HCT116 (cell line): ENCODE results near the gene MRPL1. TPM values are rescaled to one million over a fixed set of nuclear protein-coding genes. Genes with fewer than 3 reads are reported as not detected.

Source experiments
- ATAC-seq: fragments of 200-7000 bp; cut with Tn5 transposase; 2 replicates; pipeline ENCODE4 v1.9.1; 2020; ENCODE audit warnings: mild to moderate bottlenecking, moderate library complexity
- Bru-seq: library from RNA; stranded (reverse); fragments of 400-500 nt; gene quantifications from one replicate; lab custom pipeline; 2021; lab: Mats Ljungman, UMichigan
- BruChase-seq, 2 experiments: library from RNA; stranded (reverse); fragments of 400-500 nt; gene quantifications; one replicate each; lab custom pipeline; 2021; lab: Mats Ljungman, UMichigan
- BruUV-seq: library from RNA; stranded (reverse); fragments of 400-500 nt; replicated peaks from 2 replicates; lab custom pipeline; 2021; lab: Mats Ljungman, UMichigan
- CTCF ChIA-PET: fragments of 300-600 bp; sonication (Branson Sonifier 250); formaldehyde crosslinking; loops from one replicate; lab custom pipeline; 2021; ENCODE audit warnings: antibody characterized with exemption; lab: Charles Lee
- POLR2A ChIA-PET: fragments of 300-600, 350-600 bp; sonication (Branson Sonifier 250); formaldehyde crosslinking; loops from one replicate; lab custom pipeline; 2021; ENCODE audit warnings: antibody characterized with exemption; lab: Charles Lee
- RAD21 ChIA-PET, 2 experiments: fragments of 300-600 bp; sonication (Branson Sonifier 250); formaldehyde crosslinking; loops; one replicate each; lab custom pipeline; 2023; ENCODE audit warnings: low total read pairs in 2 of 2; ENCODE audit not compliant: uncharacterized antibody in 2 of 2, unreplicated experiment in 2 of 2, low non-redundant PET in 1 of 2; lab: Charles Lee
- DNase-seq: peaks from one replicate; pipeline ENCODE4 v3.0.0-alpha.2; 2010; ENCODE audit warnings: low read depth, low spot score
- H2AFZ ChIP-seq: fragments of 200-600 bp; shearing (Covaris generic), sonication (generic); 2 replicates; pipeline ENCODE4 v1.6.1; 2017; ENCODE audit warnings: low read depth, mixed run types, mixed read lengths, antibody characterized with exemption, low read length; ENCODE audit not compliant: poor library complexity, severe bottlenecking
- H3K27ac ChIP-seq: 2 replicates; pipeline ENCODE4 v1.5.1; 2012; ENCODE audit warnings: low read depth, low read length
- H3K27me3 ChIP-seq: fragments of 200-600 bp; sonication (generic); 2 replicates; pipeline ENCODE4 v1.6.1; 2016; ENCODE audit warnings: mixed run types, low read length, mixed read lengths; ENCODE audit not compliant: insufficient read depth
- H3K36me3 ChIP-seq, 2 experiments: fragments of 200-500 bp in 1 of 2; fragments of 200-600 bp in 1 of 2; sonication (Bioruptor generic) in 1 of 2; sonication (generic) in 1 of 2; 2 replicates each; pipeline versions ENCODE4 v1.5.1 to v1.6.1; 2014 to 2016; ENCODE audit warnings: low read length in 2 of 2, inconsistent platforms in 1 of 2, mixed read lengths in 1 of 2, mixed run types in 1 of 2; ENCODE audit not compliant: insufficient read depth in 2 of 2, control insufficient read depth in 1 of 2
- H3K4me1 ChIP-seq, 2 experiments: fragments of 200-600 bp in 1 of 2; sonication (generic) in 1 of 2; 2 replicates each; pipeline versions ENCODE4 v1.5.1 to v1.6.1; 2012 to 2017; ENCODE audit warnings: low read length in 2 of 2, inconsistent platforms in 1 of 2, mild to moderate bottlenecking in 1 of 2, mixed read lengths in 1 of 2, mixed run types in 1 of 2, moderate library complexity in 1 of 2; ENCODE audit not compliant: insufficient read depth in 2 of 2, control insufficient read depth in 1 of 2
- H3K4me2 ChIP-seq: fragments of 200-600 bp; sonication (generic); 2 replicates; pipeline ENCODE4 v1.6.1; 2017; ENCODE audit warnings: mixed run types, low read length, mixed read lengths
- H3K4me3 ChIP-seq, 2 experiments: fragments of 200-600 bp in 1 of 2; sonication (generic) in 1 of 2; replicated peaks in 1 of 2; 2 replicates each; pipeline ENCODE4 v1.5.1; 2011 to 2016; ENCODE audit warnings: low read length in 2 of 2, control low read depth in 1 of 2, low read depth in 1 of 2, mild to moderate bottlenecking in 1 of 2, mixed read lengths in 1 of 2, mixed run types in 1 of 2
- H3K79me2 ChIP-seq: fragments of 200-600 bp; sonication (generic); 2 replicates; pipeline ENCODE4 v1.6.1; 2017; ENCODE audit warnings: mild to moderate bottlenecking, mixed run types, low read length, moderate library complexity, mixed read lengths; ENCODE audit not compliant: insufficient read depth
- H3K9ac ChIP-seq: fragments of 200-600 bp; sonication (generic); 2 replicates; pipeline ENCODE4 v1.6.1; 2016; ENCODE audit warnings: low read length, mixed read lengths
- H3K9me2 ChIP-seq: fragments of 200-600 bp; sonication (generic), shearing (Covaris generic); 2 replicates; pipeline ENCODE4 v1.6.1; 2017; ENCODE audit warnings: mixed run types, mild to moderate bottlenecking, moderate library complexity; ENCODE audit not compliant: insufficient read depth
- H3K9me3 ChIP-seq, 2 experiments: fragments of 200-500 bp in 1 of 2; fragments of 200-600 bp in 1 of 2; sonication (Bioruptor generic) in 1 of 2; sonication (generic) in 1 of 2; 2 replicates each; pipeline ENCODE4 v1.6.1; 2014 to 2017; ENCODE audit warnings: low read length in 2 of 2, mixed read lengths in 2 of 2, inconsistent platforms in 1 of 2, low read depth in 1 of 2, mild to moderate bottlenecking in 1 of 2, mixed run types in 1 of 2, moderate library complexity in 1 of 2; ENCODE audit not compliant: control insufficient read depth in 1 of 2, insufficient read depth in 1 of 2
- H4K20me1 ChIP-seq: fragments of 200-600 bp; sonication (generic), shearing (Covaris generic); 2 replicates; pipeline ENCODE4 v1.6.1; 2017; ENCODE audit warnings: mixed run types, mild to moderate bottlenecking, moderate library complexity; ENCODE audit not compliant: insufficient read depth
- CBX3 ChIP-seq: IDR thresholded peaks from 2 replicates; pipeline ENCODE4 v1.6.1; 2012; ENCODE audit warnings: low read depth
- CEBPB ChIP-seq: IDR thresholded peaks from 2 replicates; pipeline ENCODE4 v1.6.1; 2012; ENCODE audit warnings: low read depth
- EGR1 ChIP-seq: IDR thresholded peaks from 2 replicates; pipeline ENCODE4 v1.6.1; 2012; ENCODE audit warnings: low read depth
- ELF1 ChIP-seq: IDR thresholded peaks from 2 replicates; pipeline ENCODE4 v1.6.1; 2012; ENCODE audit warnings: low read depth, borderline replicate concordance
- EZH2phosphoT487 ChIP-seq: fragments of 200-600 bp; IDR thresholded peaks from 2 replicates; pipeline ENCODE4 v1.6.1; 2018; ENCODE audit warnings: antibody characterized with exemption, borderline replicate concordance
- FOSL1 ChIP-seq: IDR thresholded peaks from 2 replicates; pipeline ENCODE4 v1.6.1; 2012; ENCODE audit warnings: low read depth
- MAX ChIP-seq: IDR thresholded peaks from 2 replicates; pipeline ENCODE4 v1.6.1; 2012
- POLR2A ChIP-seq: IDR thresholded peaks from 2 replicates; pipeline ENCODE4 v1.7.0; 2011; ENCODE audit warnings: borderline replicate concordance; ENCODE audit not compliant: insufficient read depth, insufficient read length; ENCODE audit errors: extremely low read depth
- POLR2AphosphoS5 ChIP-seq: IDR thresholded peaks from 2 replicates; pipeline ENCODE4 v1.6.1; 2011; ENCODE audit warnings: mild to moderate bottlenecking, low read depth, low read length, moderate library complexity
- REST ChIP-seq: IDR thresholded peaks from 2 replicates; pipeline ENCODE4 v1.6.1; 2012; ENCODE audit warnings: low read depth
- SIN3A ChIP-seq: IDR thresholded peaks from 2 replicates; pipeline ENCODE4 v1.6.1; 2012; ENCODE audit warnings: low read depth
- SP1 ChIP-seq: IDR thresholded peaks from 2 replicates; pipeline ENCODE4 v1.6.1; 2012; ENCODE audit warnings: low read depth
- SRF ChIP-seq: IDR thresholded peaks from 2 replicates; pipeline ENCODE4 v1.6.1; 2012; ENCODE audit warnings: low read depth
- TCF7L2 ChIP-seq: IDR thresholded peaks from 2 replicates; pipeline ENCODE4 v1.7.0; 2011; ENCODE audit warnings: borderline replicate concordance, inconsistent platforms; ENCODE audit not compliant: insufficient read depth, insufficient read length; ENCODE audit errors: extremely low read depth
- YY1 ChIP-seq: IDR thresholded peaks from 2 replicates; pipeline ENCODE4 v1.6.1; 2011; ENCODE audit warnings: low read length, low read depth, moderate library complexity, mild to moderate bottlenecking; ENCODE audit not compliant: insufficient replicate concordance; ENCODE audit errors: extremely low read depth
- ZFX ChIP-seq: fragments of 450-650 bp; IDR thresholded peaks from 2 replicates; pipeline ENCODE4 v1.6.1; 2017
- ZNF274 ChIP-seq: fragments of 200-500 bp; sonication (Bioruptor generic); IDR thresholded peaks from 2 replicates; pipeline ENCODE4 v1.6.1; 2014; ENCODE audit warnings: mild to moderate bottlenecking, low read depth, low read length, inconsistent platforms
- intact Hi-C: fragments of 100-400 bp; cut with micrococcal nuclease; formaldehyde crosslinking; loops from 2 replicates; pipeline ENCODE4 v1.10.0; 2022
- long read RNA-seq: library from polyadenylated mRNA; unstranded; transcript quantifications from one replicate; pipeline ENCODE4 v2.0.0, GENCODE V29; 2021; ENCODE audit not compliant: unreplicated experiment
- polyA plus RNA-seq: library from polyadenylated mRNA; unstranded; fragments of >200 nt; gene quantifications from 2 replicates; pipeline ENCODE4 v1.2.1, GENCODE V29; 2012; ENCODE audit warnings: missing spikeins
- total RNA-seq: library from RNA; stranded (reverse); gene quantifications from one replicate; pipeline ENCODE4 v1.2.1, GENCODE V29; 2021; ENCODE audit not compliant: unreplicated experiment
- TF ChIP-seq, protein P1 (sequence below): IDR thresholded peaks from 2 replicates; pipeline ENCODE4 v1.6.1; 2012
- TF ChIP-seq, protein P2 (sequence below): IDR thresholded peaks from 2 replicates; pipeline ENCODE4 v1.6.1; 2011; ENCODE audit warnings: mild to moderate bottlenecking, low read length, moderate library complexity; ENCODE audit not compliant: insufficient replicate concordance; ENCODE audit errors: extremely low read depth

The MRPL1 gene
- total RNA-seq (54.9 TPM), Bru-seq, nascent RNA (percentile 82 among the genes with signal in this experiment), BruChase-seq, experiment 1, labeled RNA remaining after a 6-hour chase (percentile 63 among the genes with signal in this experiment), BruChase-seq, experiment 2, labeled RNA remaining after a 2-hour chase (percentile 61 among the genes with signal in this experiment)
- 12.5 and 22.4 TPM in 2 replicates for polyA plus RNA-seq
- long read RNA-seq, transcript MRPL1-201 (9 exons, 1,490 nt): major isoform, 29 of 36 reads
- long read RNA-seq, partial matches to known transcripts: 3 of 36 reads
- long read RNA-seq, other reads (novel, unspliced or antisense): 4 of 36 reads

- peaks cover 2 to 3% of the 10 kb centered on the region in 2 experiments; a peak in 1 of 4 replicates for H3K36me3 ChIP-seq
- H4K20me1 ChIP-seq: no peaks in the 10 kb centered on the region
- ChIA-PET CTCF (interaction anchor here (0.7 to 1.8 kb wide), 7 partner anchors 11 to 397 kb away, joined by 3 to 4 read pairs (median 3); no protein-coding TSS in a partner anchor), POLR2A (interaction anchor here (0.6 to 1.8 kb wide), 14 partner anchors 9 to 915 kb away, joined by 3 to 8 read pairs (median 3); partner anchors contain the start of gene CCNG2), RAD21 (interaction anchor here (0.7 to 1.0 kb wide), 2 partner anchors 42 to 781 kb away, joined by 3 to 5 read pairs; no protein-coding TSS in a partner anchor)
- H3K79me2 ChIP-seq: peaks cover 49% of the 10 kb centered on the region
- H3K9me3 ChIP-seq: no peaks in the 10 kb centered on the region
- H3K4me1 ChIP-seq: peaks cover 6 to 17% of the 10 kb centered on the region in 2 experiments; a peak in 3 of 4 replicates
- H3K4me3 ChIP-seq: peak within 1 kb of the TSS; percentile 76 to 97
- H3K9ac ChIP-seq: peak within 1 kb of the TSS; percentile 88
- intact Hi-C loops: loop anchor here (1.0 to 2.0 kb wide), 2 partner anchors 42 to 690 kb away; no protein-coding TSS in a partner anchor
- H3K27me3 ChIP-seq: no peaks in the 10 kb centered on the region
- H3K27ac ChIP-seq: peak within 1 kb of the TSS; percentile 80
- DNase-seq (peak; percentile 95), ATAC-seq (peak; percentile 88)
- peak within 1 kb of the TSS; percentile 90 for H3K4me2 ChIP-seq
- peak within 1 kb of the TSS; percentile 93 for H2AFZ ChIP-seq
- H3K9me2 ChIP-seq: no peaks in the 10 kb centered on the region
- BruUV-seq: no TSS peak
- TF ChIP-seq SIN3A: peak; percentile 84
- no peak for TF ChIP-seq FOSL1
- no peak for TF ChIP-seq ZNF274
- TF ChIP-seq TCF7L2: peak; percentile 69
- no peak for TF ChIP-seq REST
- peak; percentile 98 for TF ChIP-seq CBX3
- TF ChIP-seq POLR2AphosphoS5: peak; percentile 92
- TF ChIP-seq ZFX: no peak
- peak; percentile 63; the same call in 1 of the 2 replicates for TF ChIP-seq CEBPB
- TF ChIP-seq EZH2phosphoT487: no peak
- TF ChIP-seq POLR2A: peak; percentile 87
- TF ChIP-seq, protein P1, sequence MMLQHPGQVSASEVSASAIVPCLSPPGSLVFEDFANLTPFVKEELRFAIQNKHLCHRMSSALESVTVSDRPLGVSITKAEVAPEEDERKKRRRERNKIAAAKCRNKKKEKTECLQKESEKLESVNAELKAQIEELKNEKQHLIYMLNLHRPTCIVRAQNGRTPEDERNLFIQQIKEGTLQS: no peak; the same call in 1 of the 2 replicates
- peak; percentile 85 for TF ChIP-seq SP1
- peak; percentile 68; the same call in 1 of the 2 replicates for TF ChIP-seq EGR1
- TF ChIP-seq ELF1: no peak; the same call in 1 of the 2 replicates
- TF ChIP-seq MAX: peak; percentile 92
- TF ChIP-seq, protein P2, sequence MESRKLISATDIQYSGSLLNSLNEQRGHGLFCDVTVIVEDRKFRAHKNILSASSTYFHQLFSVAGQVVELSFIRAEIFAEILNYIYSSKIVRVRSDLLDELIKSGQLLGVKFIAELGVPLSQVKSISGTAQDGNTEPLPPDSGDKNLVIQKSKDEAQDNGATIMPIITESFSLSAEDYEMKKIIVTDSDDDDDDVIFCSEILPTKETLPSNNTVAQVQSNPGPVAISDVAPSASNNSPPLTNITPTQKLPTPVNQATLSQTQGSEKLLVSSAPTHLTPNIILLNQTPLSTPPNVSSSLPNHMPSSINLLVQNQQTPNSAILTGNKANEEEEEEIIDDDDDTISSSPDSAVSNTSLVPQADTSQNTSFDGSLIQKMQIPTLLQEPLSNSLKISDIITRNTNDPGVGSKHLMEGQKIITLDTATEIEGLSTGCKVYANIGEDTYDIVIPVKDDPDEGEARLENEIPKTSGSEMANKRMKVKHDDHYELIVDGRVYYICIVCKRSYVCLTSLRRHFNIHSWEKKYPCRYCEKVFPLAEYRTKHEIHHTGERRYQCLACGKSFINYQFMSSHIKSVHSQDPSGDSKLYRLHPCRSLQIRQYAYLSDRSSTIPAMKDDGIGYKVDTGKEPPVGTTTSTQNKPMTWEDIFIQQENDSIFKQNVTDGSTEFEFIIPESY: peak; percentile 78
- peak; percentile 84 for TF ChIP-seq SRF
- TF ChIP-seq YY1: peak; percentile 99
These were observed at the start of gene MRPL1 for GRCh38 chr4:77862478-77863216. TSS of gene MRPL1 (plus strand) at chr4:77862830. CDS start at chr4:77862849, 19 bp downstream.
